ENCODE results near the gene PLEKHM1.

- TF ChIP-seq, protein P1, sequence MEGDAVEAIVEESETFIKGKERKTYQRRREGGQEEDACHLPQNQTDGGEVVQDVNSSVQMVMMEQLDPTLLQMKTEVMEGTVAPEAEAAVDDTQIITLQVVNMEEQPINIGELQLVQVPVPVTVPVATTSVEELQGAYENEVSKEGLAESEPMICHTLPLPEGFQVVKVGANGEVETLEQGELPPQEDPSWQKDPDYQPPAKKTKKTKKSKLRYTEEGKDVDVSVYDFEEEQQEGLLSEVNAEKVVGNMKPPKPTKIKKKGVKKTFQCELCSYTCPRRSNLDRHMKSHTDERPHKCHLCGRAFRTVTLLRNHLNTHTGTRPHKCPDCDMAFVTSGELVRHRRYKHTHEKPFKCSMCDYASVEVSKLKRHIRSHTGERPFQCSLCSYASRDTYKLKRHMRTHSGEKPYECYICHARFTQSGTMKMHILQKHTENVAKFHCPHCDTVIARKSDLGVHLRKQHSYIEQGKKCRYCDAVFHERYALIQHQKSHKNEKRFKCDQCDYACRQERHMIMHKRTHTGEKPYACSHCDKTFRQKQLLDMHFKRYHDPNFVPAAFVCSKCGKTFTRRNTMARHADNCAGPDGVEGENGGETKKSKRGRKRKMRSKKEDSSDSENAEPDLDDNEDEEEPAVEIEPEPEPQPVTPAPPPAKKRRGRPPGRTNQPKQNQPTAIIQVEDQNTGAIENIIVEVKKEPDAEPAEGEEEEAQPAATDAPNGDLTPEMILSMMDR (IDR thresholded peaks at IDR 0.05): no peak
- peak in 1 of 2 donors; percentile 50 for TF ChIP-seq POLR2A (IDR thresholded peaks at IDR 0.05)
Observed at GRCh38 chr17:45432405-45433158, 57.9 kb downstream of the PLEKHM1 start, which contains the start of gene ARHGAP27.

All from heart left ventricle (tissue), 13 donors.